ENCODE data around the gene NFU1.
"Not testable (repeated sequence)": the region's sequence is repeated elsewhere in the genome, so short reads cannot be mapped to it uniquely, and the experiment has no call there.

Gene NFU1

DNA sequence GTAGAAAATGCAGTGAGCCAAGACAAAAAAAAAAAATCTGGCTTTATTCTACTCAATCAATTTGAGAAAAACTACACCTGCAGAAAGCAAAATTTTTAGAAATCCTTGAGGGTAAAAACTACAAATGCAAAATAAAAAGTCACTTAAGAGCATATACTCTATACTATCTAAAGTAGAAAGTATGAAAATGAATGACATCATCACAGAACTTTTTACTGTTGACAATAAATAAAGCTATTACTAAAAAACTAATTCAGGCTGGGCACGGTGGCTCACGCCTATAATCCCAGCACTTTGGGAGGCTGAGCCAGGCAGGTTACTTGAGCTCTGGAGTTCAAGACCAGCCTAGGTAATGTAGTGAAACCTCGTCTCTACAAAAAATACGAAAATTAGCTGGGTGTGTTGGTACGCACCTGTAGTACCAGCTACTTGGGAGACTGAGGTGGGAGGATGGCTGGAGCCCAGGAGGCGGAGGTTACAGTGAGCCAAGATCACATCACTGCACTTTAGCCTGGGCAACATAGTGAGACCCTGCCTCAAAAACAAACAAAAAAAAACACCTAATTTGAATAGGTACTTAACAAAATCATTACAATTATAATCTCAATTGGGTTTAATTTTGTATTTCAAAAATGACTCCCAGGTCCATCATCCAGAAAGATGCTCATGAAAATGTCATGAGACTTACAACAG is 7.6 kb downstream of the NFU1 start:
- H3K4me3 ChIP-seq (ENCODE audit: low read length in 2 of 2) = no peak overlapping the region
- peaks cover 0 to 2% of the 10 kb centered on the region in 2 donors for H3K4me1 ChIP-seq (ENCODE audit: control insufficient read depth in 2 of 2, insufficient read depth in 2 of 2, low read length in 2 of 2)
- no peaks in the 10 kb centered on the region for H3K27me3 ChIP-seq (ENCODE audit: control insufficient read depth in 2 of 2, insufficient read depth in 2 of 2, low read length in 2 of 2)
- no peaks in the 10 kb centered on the region for H3K9me3 ChIP-seq (ENCODE audit: control insufficient read depth in 2 of 2, low read length in 2 of 2)
- peaks cover 20 to 22% of the 10 kb centered on the region in 2 donors for H3K36me3 ChIP-seq (ENCODE audit: control insufficient read depth in 2 of 2, insufficient read depth in 2 of 2, low read length in 2 of 2)
- no peak overlapping the region for H3K27ac ChIP-seq (ENCODE audit: low read depth in 2 of 2, low read length in 2 of 2)
- no peak overlapping the region for H3K9ac ChIP-seq (ENCODE audit: low read depth in 1 of 2, low read length in 2 of 2)

DNA sequence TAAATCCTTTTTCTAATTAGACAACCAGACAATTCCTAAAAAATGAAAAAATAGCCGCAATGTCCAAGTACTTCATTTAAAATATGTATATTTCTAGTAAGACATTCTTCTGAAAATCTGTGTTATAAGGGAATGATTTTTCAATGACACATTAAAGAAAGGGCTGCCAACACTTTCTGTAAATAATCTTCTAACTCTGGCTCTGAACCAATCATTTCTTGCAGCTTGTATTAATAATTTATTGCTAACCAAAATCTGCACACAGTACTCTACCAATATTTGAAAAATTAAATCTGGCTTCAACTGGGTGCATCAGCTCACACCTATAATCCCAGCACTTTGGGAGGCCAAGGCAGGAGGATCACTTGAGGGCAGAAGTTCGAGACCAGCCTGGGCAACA is 8.3 kb downstream of the NFU1 start:
- H3K4me1 ChIP-seq (ENCODE audit: control insufficient read depth in 2 of 2, insufficient read depth in 2 of 2, low read length in 2 of 2) = no peaks in the 10 kb centered on the region

DNA sequence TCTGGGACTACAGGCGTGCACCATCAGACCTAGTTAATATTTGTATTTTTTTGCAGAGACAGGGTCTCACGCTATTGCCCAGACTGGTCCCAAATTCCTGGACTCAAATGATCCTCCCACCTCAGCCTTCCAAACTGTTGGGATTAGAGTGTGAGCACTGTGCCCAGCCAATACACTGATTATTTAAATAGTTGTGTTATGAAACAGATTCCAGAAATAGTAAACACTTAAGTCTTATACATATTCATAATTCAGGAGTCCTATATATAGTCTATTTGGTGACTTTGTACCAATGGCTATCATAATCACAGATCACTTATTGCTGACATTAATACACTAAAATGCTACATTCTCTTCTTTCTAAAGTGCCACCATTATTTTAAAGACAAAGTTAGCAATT is 12.8 kb downstream of the NFU1 start:
- no peak overlapping the region for H3K4me3 ChIP-seq (ENCODE audit: low read length in 2 of 2)
- H3K4me1 ChIP-seq (ENCODE audit: control insufficient read depth in 2 of 2, insufficient read depth in 2 of 2, low read length in 2 of 2) = no peaks in the 10 kb centered on the region
- H3K9me3 ChIP-seq (ENCODE audit: control insufficient read depth in 2 of 2, low read length in 2 of 2) = no peaks in the 10 kb centered on the region
- H3K27me3 ChIP-seq (ENCODE audit: control insufficient read depth in 2 of 2, insufficient read depth in 2 of 2, low read length in 2 of 2) = no peaks in the 10 kb centered on the region
- H3K27ac ChIP-seq (ENCODE audit: low read depth in 2 of 2, low read length in 2 of 2) = no peak overlapping the region
- peaks cover 6 to 9% of the 10 kb centered on the region in 2 donors for H3K36me3 ChIP-seq (ENCODE audit: control insufficient read depth in 2 of 2, insufficient read depth in 2 of 2, low read length in 2 of 2)
- no peak overlapping the region for H3K9ac ChIP-seq (ENCODE audit: low read depth in 1 of 2, low read length in 2 of 2)

More for the DNA sequence above, 8.3 kb downstream of the NFU1 start:
- H3K9ac ChIP-seq (ENCODE audit: low read depth in 1 of 2, low read length in 2 of 2) = no peak overlapping the region
- H3K27me3 ChIP-seq (ENCODE audit: control insufficient read depth in 2 of 2, insufficient read depth in 2 of 2, low read length in 2 of 2) = no peaks in the 10 kb centered on the region
- no peak overlapping the region for H3K4me3 ChIP-seq (ENCODE audit: low read length in 2 of 2)
- no peaks in the 10 kb centered on the region for H3K9me3 ChIP-seq (ENCODE audit: control insufficient read depth in 2 of 2, low read length in 2 of 2)
- peaks cover 20 to 24% of the 10 kb centered on the region in 2 donors for H3K36me3 ChIP-seq (ENCODE audit: control insufficient read depth in 2 of 2, insufficient read depth in 2 of 2, low read length in 2 of 2)
- no peak overlapping the region for H3K27ac ChIP-seq (ENCODE audit: low read depth in 2 of 2, low read length in 2 of 2)

DNA sequence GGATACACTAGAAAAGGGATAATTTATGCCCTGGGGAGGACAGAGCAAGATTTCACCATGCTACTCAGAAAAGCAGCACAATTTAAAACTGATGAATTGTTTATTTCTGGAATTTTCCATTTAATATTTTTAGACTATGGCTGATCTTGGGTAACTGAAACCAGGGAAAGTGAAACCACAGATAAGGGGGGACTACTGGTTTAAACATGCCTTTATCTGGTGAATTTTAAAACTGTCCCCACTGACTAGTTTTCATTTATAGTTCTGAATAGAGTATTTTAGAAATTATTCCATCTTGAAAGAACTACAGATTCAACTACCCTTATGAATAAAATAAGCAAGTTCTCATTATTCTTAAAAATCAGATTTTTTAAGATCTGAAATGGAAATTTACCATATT is 15.0 kb downstream of the NFU1 start:
- no peak overlapping the region for H3K9ac ChIP-seq (ENCODE audit: low read depth in 1 of 2, low read length in 2 of 2)
- H3K27ac ChIP-seq (ENCODE audit: low read depth in 2 of 2, low read length in 2 of 2) = no peak overlapping the region
- peaks cover 6 to 10% of the 10 kb centered on the region in 2 donors for H3K36me3 ChIP-seq (ENCODE audit: control insufficient read depth in 2 of 2, insufficient read depth in 2 of 2, low read length in 2 of 2)
- no peaks in the 10 kb centered on the region for H3K4me1 ChIP-seq (ENCODE audit: control insufficient read depth in 2 of 2, insufficient read depth in 2 of 2, low read length in 2 of 2)
- H3K4me3 ChIP-seq (ENCODE audit: low read length in 2 of 2) = no peak overlapping the region
- no peaks in the 10 kb centered on the region for H3K9me3 ChIP-seq (ENCODE audit: control insufficient read depth in 2 of 2, low read length in 2 of 2)
- no peaks in the 10 kb centered on the region for H3K27me3 ChIP-seq (ENCODE audit: control insufficient read depth in 2 of 2, insufficient read depth in 2 of 2, low read length in 2 of 2)

DNA sequence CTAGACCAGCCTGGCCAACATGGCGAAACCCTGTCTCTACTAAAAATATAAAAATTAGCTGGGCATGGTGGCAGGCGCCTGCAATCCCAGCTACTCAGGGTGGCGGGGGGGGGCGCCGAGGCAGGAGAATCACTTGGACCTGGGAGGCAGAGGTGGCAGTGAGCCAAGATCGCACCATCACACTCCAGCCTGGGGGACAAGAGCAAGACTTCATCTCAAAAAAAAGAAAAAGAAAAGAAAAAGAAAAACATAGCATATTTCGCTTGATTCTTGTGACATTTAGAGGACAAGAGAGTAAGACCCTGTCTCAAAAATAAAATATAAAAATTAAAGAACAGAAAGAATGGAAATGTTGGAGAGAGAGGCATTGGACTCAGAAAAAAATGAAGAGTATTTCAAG is 18.1 kb downstream of the NFU1 start:
- H3K4me3 ChIP-seq (ENCODE audit: low read length in 2 of 2); H3K27me3 ChIP-seq (ENCODE audit: control insufficient read depth in 2 of 2, insufficient read depth in 2 of 2, low read length in 2 of 2); H3K27ac ChIP-seq (ENCODE audit: low read depth in 2 of 2, low read length in 2 of 2); H3K4me1 ChIP-seq (ENCODE audit: control insufficient read depth in 2 of 2, insufficient read depth in 2 of 2, low read length in 2 of 2); H3K9me3 ChIP-seq (ENCODE audit: control insufficient read depth in 2 of 2, low read length in 2 of 2); H3K9ac ChIP-seq (ENCODE audit: low read depth in 1 of 2, low read length in 2 of 2): not testable (repeated sequence)
- peaks cover 8 to 13% of the 10 kb centered on the region in 2 donors for H3K36me3 ChIP-seq (ENCODE audit: control insufficient read depth in 2 of 2, insufficient read depth in 2 of 2, low read length in 2 of 2)

DNA sequence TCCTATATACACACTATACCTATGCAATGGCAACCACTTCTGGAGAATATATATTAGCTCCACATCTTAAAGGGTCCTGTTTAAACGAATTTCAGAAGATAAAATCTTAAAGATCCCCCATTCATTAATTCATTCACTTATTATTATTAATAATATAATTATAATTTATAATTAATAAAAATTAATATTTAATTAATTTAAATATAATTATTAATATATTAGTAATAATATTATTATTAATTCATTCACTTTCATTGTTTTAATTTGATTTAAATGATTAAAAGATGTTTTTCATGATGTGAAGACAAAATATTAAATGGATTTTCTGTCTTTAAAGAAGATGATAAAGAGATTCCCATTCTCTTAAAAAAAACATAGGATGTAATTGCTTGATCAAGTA is 21.1 kb downstream of the NFU1 start:
- Histone ChIP-seq H3K27me3 (ENCODE audit: control insufficient read depth in 2 of 2, insufficient read depth in 2 of 2, low read length in 2 of 2) (no peaks in the 10 kb centered on the region), H3K4me3 (ENCODE audit: low read length in 2 of 2) (no peak overlapping the region), H3K9me3 (ENCODE audit: control insufficient read depth in 2 of 2, low read length in 2 of 2) (no peaks in the 10 kb centered on the region), H3K4me1 (ENCODE audit: control insufficient read depth in 2 of 2, insufficient read depth in 2 of 2, low read length in 2 of 2) (no peaks in the 10 kb centered on the region), H3K36me3 (ENCODE audit: control insufficient read depth in 2 of 2, insufficient read depth in 2 of 2, low read length in 2 of 2) (peaks cover 8 to 20% of the 10 kb centered on the region in 2 donors), H3K27ac (ENCODE audit: low read depth in 2 of 2, low read length in 2 of 2) (no peak overlapping the region), H3K9ac (ENCODE audit: low read depth in 1 of 2, low read length in 2 of 2) (no peak overlapping the region)

DNA sequence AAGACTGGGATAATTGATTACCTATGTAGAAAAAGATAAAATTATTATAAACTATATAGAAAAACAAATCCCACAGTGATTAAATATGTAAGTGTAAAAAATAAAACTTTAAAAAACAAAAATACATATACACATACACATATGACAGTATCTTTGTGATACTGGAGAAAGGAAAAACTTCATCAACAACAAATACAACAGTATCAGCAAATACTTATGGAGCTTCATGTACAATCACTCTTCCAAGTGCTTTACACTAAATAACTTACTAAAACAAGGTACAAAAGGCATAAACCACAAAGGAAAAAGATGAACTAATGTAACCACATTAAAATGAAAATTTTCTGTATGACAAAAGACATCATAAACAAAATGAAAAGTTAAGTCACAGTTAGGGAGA is 26.1 kb downstream of the NFU1 start:
- peaks cover 3 to 23% of the 10 kb centered on the region in 2 donors for H3K36me3 ChIP-seq (ENCODE audit: control insufficient read depth in 2 of 2, insufficient read depth in 2 of 2, low read length in 2 of 2)
- H3K4me1 ChIP-seq (ENCODE audit: control insufficient read depth in 2 of 2, insufficient read depth in 2 of 2, low read length in 2 of 2) = no peaks in the 10 kb centered on the region
- H3K27me3 ChIP-seq (ENCODE audit: control insufficient read depth in 2 of 2, insufficient read depth in 2 of 2, low read length in 2 of 2) = no peaks in the 10 kb centered on the region
- H3K4me3 ChIP-seq (ENCODE audit: low read length in 2 of 2) = no peak overlapping the region
- no peak overlapping the region for H3K27ac ChIP-seq (ENCODE audit: low read depth in 2 of 2, low read length in 2 of 2)
- no peak overlapping the region for H3K9ac ChIP-seq (ENCODE audit: low read depth in 1 of 2, low read length in 2 of 2)
- no peaks in the 10 kb centered on the region for H3K9me3 ChIP-seq (ENCODE audit: control insufficient read depth in 2 of 2, low read length in 2 of 2)

DNA sequence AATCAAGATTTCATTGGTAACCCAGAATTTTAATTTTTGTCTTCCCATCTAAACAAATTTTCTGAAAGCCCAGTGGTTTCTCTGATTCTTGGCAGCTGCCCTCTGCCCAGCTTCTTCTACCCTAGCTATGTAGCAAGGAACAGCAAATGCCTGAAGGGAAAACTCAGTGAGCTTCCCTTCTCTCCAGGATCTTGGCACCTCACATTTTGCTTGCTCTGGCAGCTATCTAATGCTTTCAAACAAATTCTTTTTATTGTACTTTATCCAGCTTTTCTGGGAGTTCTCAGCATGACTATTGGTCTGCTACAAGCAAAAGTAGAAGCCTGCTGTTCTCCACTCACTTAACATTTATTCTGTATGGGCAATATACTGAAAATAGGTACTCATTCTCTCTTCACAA is 31.9 kb downstream of the NFU1 start:
- no peaks in the 10 kb centered on the region for H3K9me3 ChIP-seq (ENCODE audit: control insufficient read depth in 2 of 2, low read length in 2 of 2)
- H3K27ac ChIP-seq (ENCODE audit: low read depth in 2 of 2, low read length in 2 of 2) = no peak overlapping the region
- no peaks in the 10 kb centered on the region for H3K4me1 ChIP-seq (ENCODE audit: control insufficient read depth in 2 of 2, insufficient read depth in 2 of 2, low read length in 2 of 2)
- H3K4me3 ChIP-seq (ENCODE audit: low read length in 2 of 2) = no peak overlapping the region
- H3K27me3 ChIP-seq (ENCODE audit: control insufficient read depth in 2 of 2, insufficient read depth in 2 of 2, low read length in 2 of 2) = no peaks in the 10 kb centered on the region
- H3K9ac ChIP-seq (ENCODE audit: low read depth in 1 of 2, low read length in 2 of 2) = no peak overlapping the region
- H3K36me3 ChIP-seq (ENCODE audit: control insufficient read depth in 2 of 2, insufficient read depth in 2 of 2, low read length in 2 of 2) = peaks cover 16 to 26% of the 10 kb centered on the region in 2 donors

DNA sequence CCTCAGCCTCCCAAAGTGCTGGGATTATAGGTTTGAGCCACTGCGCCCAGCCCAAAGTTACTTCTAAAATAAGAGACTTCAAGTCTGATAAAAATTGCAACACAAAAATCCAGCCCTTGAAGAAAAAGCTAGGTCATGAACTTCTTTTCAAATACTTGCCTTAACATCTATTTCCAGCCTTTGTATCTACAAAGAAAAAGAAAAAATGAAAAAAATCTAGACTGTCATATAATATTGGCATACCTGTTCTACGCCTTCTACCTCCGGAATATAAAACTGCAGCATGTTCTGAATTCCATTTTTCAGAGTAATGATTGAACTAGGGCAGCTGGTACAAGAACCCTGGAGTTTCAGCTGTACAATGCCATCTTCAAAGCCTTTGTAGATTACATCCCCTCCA is 37.1 kb downstream of the NFU1 start:
- H3K9ac ChIP-seq (ENCODE audit: low read depth in 1 of 2, low read length in 2 of 2) = no peak overlapping the region
- H3K9me3 ChIP-seq (ENCODE audit: control insufficient read depth in 2 of 2, low read length in 2 of 2) = no peaks in the 10 kb centered on the region
- H3K4me1 ChIP-seq (ENCODE audit: control insufficient read depth in 2 of 2, insufficient read depth in 2 of 2, low read length in 2 of 2) = peaks cover 0 to 5% of the 10 kb centered on the region in 2 donors
- H3K27me3 ChIP-seq (ENCODE audit: control insufficient read depth in 2 of 2, insufficient read depth in 2 of 2, low read length in 2 of 2) = no peaks in the 10 kb centered on the region
- H3K27ac ChIP-seq (ENCODE audit: low read depth in 2 of 2, low read length in 2 of 2) = no peak overlapping the region
- no peak overlapping the region for H3K4me3 ChIP-seq (ENCODE audit: low read length in 2 of 2)
- peaks cover 24 to 34% of the 10 kb centered on the region in 2 donors for H3K36me3 ChIP-seq (ENCODE audit: control insufficient read depth in 2 of 2, insufficient read depth in 2 of 2, low read length in 2 of 2)

DNA sequence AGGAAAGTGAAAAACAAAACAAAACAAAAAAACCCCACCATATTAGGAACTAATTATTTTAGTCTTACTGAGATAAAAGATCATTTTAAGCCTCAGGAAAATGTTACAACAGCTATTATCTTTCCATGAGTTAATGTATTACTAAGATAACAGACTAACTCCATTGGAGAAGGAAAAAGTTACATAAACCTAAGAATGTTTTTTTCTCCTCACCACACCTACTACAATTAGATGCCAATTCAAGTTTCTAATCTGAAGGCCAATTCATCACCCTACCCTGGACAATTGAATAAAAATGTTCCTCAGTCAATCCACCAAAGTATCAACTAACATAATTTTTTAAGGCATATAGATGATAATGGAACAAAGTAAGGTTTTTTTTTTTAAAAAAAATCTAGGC is 40.0 kb downstream of the NFU1 start:
- peaks cover 0 to 5% of the 10 kb centered on the region in 2 donors for H3K4me1 ChIP-seq (ENCODE audit: control insufficient read depth in 2 of 2, insufficient read depth in 2 of 2, low read length in 2 of 2)
- no peak overlapping the region for H3K9ac ChIP-seq (ENCODE audit: low read depth in 1 of 2, low read length in 2 of 2)
- H3K4me3 ChIP-seq (ENCODE audit: low read length in 2 of 2) = no peak overlapping the region
- no peak overlapping the region for H3K27ac ChIP-seq (ENCODE audit: low read depth in 2 of 2, low read length in 2 of 2)
- no peaks in the 10 kb centered on the region for H3K9me3 ChIP-seq (ENCODE audit: control insufficient read depth in 2 of 2, low read length in 2 of 2)
- H3K27me3 ChIP-seq (ENCODE audit: control insufficient read depth in 2 of 2, insufficient read depth in 2 of 2, low read length in 2 of 2) = no peaks in the 10 kb centered on the region
- H3K36me3 ChIP-seq (ENCODE audit: control insufficient read depth in 2 of 2, insufficient read depth in 2 of 2, low read length in 2 of 2) = peaks cover 21 to 32% of the 10 kb centered on the region in 2 donors

Data from mucosa of rectum (tissue), 2 donors.